ENCODE results near the gene ARHGAP20.

Gene ARHGAP20

GRCh38 chr11:110715541-110715940, 3.3 kb upstream of the ARHGAP20 start:
- TF ChIP-seq ZFX (IDR thresholded peaks at IDR 0.05; ENCODE audit: borderline replicate concordance), result no peak
- TF ChIP-seq, protein P1, sequence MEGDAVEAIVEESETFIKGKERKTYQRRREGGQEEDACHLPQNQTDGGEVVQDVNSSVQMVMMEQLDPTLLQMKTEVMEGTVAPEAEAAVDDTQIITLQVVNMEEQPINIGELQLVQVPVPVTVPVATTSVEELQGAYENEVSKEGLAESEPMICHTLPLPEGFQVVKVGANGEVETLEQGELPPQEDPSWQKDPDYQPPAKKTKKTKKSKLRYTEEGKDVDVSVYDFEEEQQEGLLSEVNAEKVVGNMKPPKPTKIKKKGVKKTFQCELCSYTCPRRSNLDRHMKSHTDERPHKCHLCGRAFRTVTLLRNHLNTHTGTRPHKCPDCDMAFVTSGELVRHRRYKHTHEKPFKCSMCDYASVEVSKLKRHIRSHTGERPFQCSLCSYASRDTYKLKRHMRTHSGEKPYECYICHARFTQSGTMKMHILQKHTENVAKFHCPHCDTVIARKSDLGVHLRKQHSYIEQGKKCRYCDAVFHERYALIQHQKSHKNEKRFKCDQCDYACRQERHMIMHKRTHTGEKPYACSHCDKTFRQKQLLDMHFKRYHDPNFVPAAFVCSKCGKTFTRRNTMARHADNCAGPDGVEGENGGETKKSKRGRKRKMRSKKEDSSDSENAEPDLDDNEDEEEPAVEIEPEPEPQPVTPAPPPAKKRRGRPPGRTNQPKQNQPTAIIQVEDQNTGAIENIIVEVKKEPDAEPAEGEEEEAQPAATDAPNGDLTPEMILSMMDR (IDR thresholded peaks at IDR 0.05), result no peak
- no peak overlapping the region for H3K27ac ChIP-seq

DNA sequence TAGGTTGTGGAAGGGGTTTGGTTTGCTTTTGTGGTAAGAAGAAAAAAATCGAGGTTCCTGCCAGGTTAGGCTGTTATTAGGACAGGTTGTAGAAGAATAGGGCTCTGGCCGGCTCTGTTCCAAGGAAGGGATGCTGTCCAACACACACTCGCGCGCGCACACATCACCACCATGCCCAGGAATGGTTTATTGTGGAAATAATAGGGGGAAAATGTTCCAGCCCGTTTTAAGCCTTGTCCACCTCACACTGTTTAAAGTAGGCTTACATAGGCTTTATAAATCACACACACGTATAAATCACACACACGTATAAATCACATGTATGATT, 1.2 kb upstream of the ARHGAP20 start:
- H3K27ac ChIP-seq, result no peak overlapping the region
- no peak for TF ChIP-seq ZFX (IDR thresholded peaks at IDR 0.05; ENCODE audit: borderline replicate concordance)
- TF ChIP-seq, protein P1 (IDR thresholded peaks at IDR 0.05), result no peak

DNA sequence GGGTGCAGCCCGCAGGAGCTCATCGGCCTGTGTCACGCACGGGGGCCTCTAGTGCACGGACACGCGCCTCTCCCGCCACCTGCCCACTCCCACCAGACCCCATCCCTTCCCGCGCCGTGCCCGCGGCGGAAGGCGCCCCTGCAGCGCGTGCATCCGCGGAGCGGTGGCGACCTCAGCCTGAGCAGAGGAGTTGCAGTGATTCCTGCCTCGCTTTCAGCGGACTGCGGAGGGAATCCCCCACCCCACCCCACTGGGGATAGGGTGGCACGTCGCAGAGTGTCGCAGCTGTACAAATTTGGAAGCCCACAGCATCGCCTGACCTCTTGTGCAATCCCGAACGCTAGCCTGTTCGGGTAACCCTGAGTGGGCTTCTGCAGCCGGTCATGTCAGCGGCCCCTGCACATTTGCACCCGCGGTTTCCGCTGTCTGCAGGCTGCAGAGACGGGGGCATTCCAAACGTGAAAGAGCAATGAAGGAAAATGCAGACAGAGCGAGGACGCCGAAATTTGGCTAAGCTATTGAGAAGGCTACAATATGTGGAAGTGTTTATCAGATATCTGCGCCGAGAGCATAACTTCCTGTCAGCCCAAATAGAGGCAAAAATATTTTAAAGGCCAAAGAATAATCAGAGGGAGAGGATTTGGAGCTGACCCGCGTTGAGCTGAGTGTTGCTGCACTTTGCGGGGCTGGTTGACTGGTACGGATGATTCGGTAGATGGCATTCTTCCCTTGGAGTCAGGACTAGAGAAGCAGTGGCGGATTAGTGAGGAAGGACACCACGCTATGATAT, 617 bp upstream of the ARHGAP20 start:
- no peak for TF ChIP-seq ZFX (IDR thresholded peaks at IDR 0.05; ENCODE audit: borderline replicate concordance)
- TF ChIP-seq, protein P1 (IDR thresholded peaks at IDR 0.05), result no peak
- peak overlapping the region; percentile 61 for H3K27ac ChIP-seq

DNA sequence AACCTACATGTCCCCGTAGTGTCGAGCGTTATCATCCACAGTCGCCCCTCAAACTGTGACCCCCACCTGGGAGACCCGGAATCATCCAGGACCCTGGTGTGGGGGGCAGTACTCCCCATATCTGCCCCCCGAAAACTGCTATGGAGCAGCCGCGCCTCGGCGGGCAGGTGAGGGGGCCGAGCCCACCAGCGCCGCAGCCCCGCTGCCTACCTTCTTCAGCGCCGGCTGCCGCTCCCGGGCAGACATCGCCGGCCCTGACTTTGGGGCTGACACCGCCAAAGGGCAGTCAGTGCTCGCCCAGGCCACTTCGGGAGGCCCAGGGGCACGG, 825 bp downstream of the ARHGAP20 start:
- TF ChIP-seq ZFX (IDR thresholded peaks at IDR 0.05; ENCODE audit: borderline replicate concordance), result no peak
- TF ChIP-seq, protein P1 (IDR thresholded peaks at IDR 0.05), result no peak
- H3K27ac ChIP-seq, result peak overlapping the region; percentile 61

- TF ChIP-seq ZFX (IDR thresholded peaks at IDR 0.05; ENCODE audit: borderline replicate concordance), result no peak
- TF ChIP-seq, protein P1 (IDR thresholded peaks at IDR 0.05), result no peak
- peak overlapping the region; percentile 61; the same call in 1 of the 2 replicates for H3K27ac ChIP-seq
Observed at GRCh38 chr11:110710628-110711381, 1.4 kb downstream of the ARHGAP20 start.

DNA sequence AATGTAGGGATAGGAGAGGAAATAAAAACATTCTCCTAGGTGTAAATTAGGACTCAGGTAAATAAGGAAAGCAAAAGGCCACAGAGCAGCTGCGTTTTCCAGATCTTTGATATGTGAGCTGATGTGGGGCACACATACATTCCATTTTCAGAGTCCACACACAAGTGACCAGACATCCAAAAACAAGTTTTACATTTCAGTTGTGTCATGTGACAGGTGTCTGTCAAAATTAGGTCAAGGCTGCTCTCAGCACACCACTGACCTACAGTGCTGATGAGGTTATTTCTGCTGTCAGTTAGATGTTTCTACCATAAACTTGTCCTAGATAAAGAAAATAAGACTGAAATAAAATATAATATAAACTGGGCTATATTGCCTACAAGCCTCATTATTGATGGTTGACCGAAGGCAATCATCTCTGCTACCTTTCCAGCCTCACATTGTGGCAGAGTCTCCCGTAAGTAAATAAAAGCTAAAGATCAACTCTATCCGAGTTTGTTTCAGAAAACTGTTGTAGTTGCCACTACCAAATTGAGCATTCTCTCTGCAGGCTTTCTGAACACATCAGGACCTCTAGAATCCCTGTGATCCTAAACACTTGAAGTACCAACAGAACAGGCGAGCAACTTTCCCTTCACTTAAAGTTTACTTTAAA, 7.9 kb downstream of the ARHGAP20 start:
- TF ChIP-seq ZFX (IDR thresholded peaks at IDR 0.05; ENCODE audit: borderline replicate concordance), result no peak
- TF ChIP-seq, protein P1 (IDR thresholded peaks at IDR 0.05), result no peak

DNA sequence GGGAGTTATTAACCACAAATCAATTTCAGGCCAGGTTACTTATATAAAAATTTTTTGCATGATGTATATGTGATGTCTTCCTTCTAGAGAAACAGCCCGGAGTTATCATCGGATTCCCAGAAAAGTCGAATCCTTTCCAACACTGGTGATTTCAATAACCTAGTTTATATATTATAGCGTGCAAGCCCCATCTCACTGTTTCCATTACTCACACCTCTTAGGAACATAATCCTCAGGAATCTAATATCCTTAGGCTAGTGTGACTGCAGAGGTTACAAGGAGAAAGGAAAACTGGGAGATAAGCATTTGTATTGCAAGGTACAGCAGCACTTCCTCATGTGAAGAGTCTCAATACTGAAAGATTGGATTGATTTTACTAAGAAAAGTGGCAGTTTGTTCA, 20.3 kb downstream of the ARHGAP20 start:
- no peak overlapping the region for H3K27ac ChIP-seq
- TF ChIP-seq ZFX (IDR thresholded peaks at IDR 0.05; ENCODE audit: borderline replicate concordance), result no peak
- TF ChIP-seq, protein P1 (IDR thresholded peaks at IDR 0.05), result no peak

More for the DNA sequence above, 7.9 kb downstream of the ARHGAP20 start:
- no peak overlapping the region for H3K27ac ChIP-seq

All from 22Rv1 (cell line).